ENCODE data around the gene RPS6KC1.

DNA sequence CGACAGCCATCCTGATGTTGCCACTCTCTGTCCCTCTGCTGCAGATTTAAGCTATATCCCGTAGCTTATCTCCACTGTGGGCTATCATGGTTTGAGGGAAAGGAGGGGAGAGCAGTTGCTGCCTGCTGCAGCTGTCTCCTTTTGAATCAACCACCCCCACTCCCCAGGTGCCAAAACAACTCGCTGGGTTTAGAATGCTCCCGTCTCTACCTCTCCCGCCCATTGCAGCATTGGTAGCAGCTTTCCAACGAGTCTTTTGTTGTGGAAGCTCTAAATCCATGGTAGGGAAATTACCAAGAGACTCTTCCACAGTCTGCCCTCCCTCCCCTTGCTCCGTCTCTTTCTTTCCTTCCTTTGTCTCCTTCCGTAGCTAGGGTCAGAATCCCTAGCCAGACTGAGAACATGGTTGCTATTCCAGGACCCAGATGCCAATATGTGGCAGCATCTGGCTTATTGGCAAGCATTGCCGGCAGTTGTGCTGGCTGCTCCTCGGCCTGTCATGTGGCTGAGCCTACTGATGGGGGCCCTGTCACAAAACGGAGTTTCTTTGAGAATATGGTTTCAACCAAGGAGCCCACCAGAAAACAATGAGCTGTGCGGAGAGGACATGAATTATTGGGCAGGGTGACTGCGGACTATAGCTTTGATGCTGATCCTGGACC, 230.7 kb downstream of the RPS6KC1 start:
- TF ChIP-seq, protein P1, sequence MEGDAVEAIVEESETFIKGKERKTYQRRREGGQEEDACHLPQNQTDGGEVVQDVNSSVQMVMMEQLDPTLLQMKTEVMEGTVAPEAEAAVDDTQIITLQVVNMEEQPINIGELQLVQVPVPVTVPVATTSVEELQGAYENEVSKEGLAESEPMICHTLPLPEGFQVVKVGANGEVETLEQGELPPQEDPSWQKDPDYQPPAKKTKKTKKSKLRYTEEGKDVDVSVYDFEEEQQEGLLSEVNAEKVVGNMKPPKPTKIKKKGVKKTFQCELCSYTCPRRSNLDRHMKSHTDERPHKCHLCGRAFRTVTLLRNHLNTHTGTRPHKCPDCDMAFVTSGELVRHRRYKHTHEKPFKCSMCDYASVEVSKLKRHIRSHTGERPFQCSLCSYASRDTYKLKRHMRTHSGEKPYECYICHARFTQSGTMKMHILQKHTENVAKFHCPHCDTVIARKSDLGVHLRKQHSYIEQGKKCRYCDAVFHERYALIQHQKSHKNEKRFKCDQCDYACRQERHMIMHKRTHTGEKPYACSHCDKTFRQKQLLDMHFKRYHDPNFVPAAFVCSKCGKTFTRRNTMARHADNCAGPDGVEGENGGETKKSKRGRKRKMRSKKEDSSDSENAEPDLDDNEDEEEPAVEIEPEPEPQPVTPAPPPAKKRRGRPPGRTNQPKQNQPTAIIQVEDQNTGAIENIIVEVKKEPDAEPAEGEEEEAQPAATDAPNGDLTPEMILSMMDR (IDR thresholded peaks at IDR 0.05): no peak
- no peak for TF ChIP-seq POLR2A (IDR thresholded peaks at IDR 0.05)
